Activated T-helper 17 cell treated with anti-CD3 and anti-CD28 coated beads, Interleukin-2, amount 50 U/mL, for 72 hours (primary cell): ENCODE measurements around the gene CHI3L2. TPM values are rescaled to one million over a fixed set of nuclear protein-coding genes. Genes with fewer than 3 reads are reported as not detected.
"Not testable (repeated sequence)": the region's sequence is repeated elsewhere in the genome, so short reads cannot be mapped to it uniquely, and the experiment has no call there.

Experiments used
- ATAC-seq: fragments of 150-1000 bp; cut with Tn5 transposase; replicated peaks from 2 replicates; pipeline ENCODE4 v1.10.0; 2021; ENCODE audit warnings: mild to moderate bottlenecking, moderate library complexity
- H3K27ac Mint-ChIP-seq: one replicate; pipeline ENCODE4 v1.8.0; 2022; ENCODE audit warnings: mixed read lengths
- H3K27me3 Mint-ChIP-seq: one replicate; pipeline ENCODE4 v1.8.0; 2022; ENCODE audit warnings: mixed read lengths
- H3K36me3 Mint-ChIP-seq: one replicate; pipeline ENCODE4 v1.8.0; 2022; ENCODE audit warnings: low read depth, mild to moderate bottlenecking, mixed read lengths
- H3K4me1 Mint-ChIP-seq: one replicate; pipeline ENCODE4 v1.8.0; 2022; ENCODE audit warnings: mixed read lengths
- H3K4me3 Mint-ChIP-seq: one replicate; pipeline ENCODE4 v1.8.0; 2022; ENCODE audit warnings: mild to moderate bottlenecking, mixed read lengths
- H3K9me3 Mint-ChIP-seq: one replicate; pipeline ENCODE4 v1.8.0; 2022; ENCODE audit warnings: mixed read lengths
- total RNA-seq, 2 donors: library from RNA; stranded (reverse); gene quantifications; one replicate each; pipeline ENCODE4 v1.2.3, GENCODE V29; 2022

Gene CHI3L2
- total RNA-seq, 2 donors from 2014 or later, result 2.7 to 3.8 TPM

- Mint-ChIP-seq H3K4me1 (peaks cover 48% of the 10 kb centered on the region), H3K36me3 (peaks cover 10% of the 10 kb centered on the region), H3K27ac (no peak overlapping the region), H3K4me3 (no peak overlapping the region), H3K27me3 (no peaks in the 10 kb centered on the region), H3K9me3 (peaks cover 4% of the 10 kb centered on the region)
- no peak for ATAC-seq
Measured at GRCh38 chr1:111211921-111212320, 15.6 kb upstream of the CHI3L2 start.

GRCh38 chr1:111212634-111213335 is 14.7 kb upstream of the CHI3L2 start:
- H3K4me3 Mint-ChIP-seq, result peak overlapping the region; percentile 78
- ATAC-seq, result no peak
- peaks cover 10% of the 10 kb centered on the region for H3K36me3 Mint-ChIP-seq
- no peaks in the 10 kb centered on the region for H3K27me3 Mint-ChIP-seq
- peak overlapping the region; percentile 86 for H3K27ac Mint-ChIP-seq
- peaks cover 57% of the 10 kb centered on the region for H3K4me1 Mint-ChIP-seq
- H3K9me3 Mint-ChIP-seq, result peaks cover 4% of the 10 kb centered on the region

- peaks cover 4% of the 10 kb centered on the region for H3K9me3 Mint-ChIP-seq
- H3K4me1 Mint-ChIP-seq, result peaks cover 60% of the 10 kb centered on the region
- H3K36me3 Mint-ChIP-seq, result peaks cover 10% of the 10 kb centered on the region
- no peak for ATAC-seq
- peak overlapping the region; percentile 78 for H3K4me3 Mint-ChIP-seq
- H3K27ac Mint-ChIP-seq, result peak overlapping the region; percentile 86
- no peaks in the 10 kb centered on the region for H3K27me3 Mint-ChIP-seq
Measured at GRCh38 chr1:111213412-111213811, 14.1 kb upstream of the CHI3L2 start.

DNA sequence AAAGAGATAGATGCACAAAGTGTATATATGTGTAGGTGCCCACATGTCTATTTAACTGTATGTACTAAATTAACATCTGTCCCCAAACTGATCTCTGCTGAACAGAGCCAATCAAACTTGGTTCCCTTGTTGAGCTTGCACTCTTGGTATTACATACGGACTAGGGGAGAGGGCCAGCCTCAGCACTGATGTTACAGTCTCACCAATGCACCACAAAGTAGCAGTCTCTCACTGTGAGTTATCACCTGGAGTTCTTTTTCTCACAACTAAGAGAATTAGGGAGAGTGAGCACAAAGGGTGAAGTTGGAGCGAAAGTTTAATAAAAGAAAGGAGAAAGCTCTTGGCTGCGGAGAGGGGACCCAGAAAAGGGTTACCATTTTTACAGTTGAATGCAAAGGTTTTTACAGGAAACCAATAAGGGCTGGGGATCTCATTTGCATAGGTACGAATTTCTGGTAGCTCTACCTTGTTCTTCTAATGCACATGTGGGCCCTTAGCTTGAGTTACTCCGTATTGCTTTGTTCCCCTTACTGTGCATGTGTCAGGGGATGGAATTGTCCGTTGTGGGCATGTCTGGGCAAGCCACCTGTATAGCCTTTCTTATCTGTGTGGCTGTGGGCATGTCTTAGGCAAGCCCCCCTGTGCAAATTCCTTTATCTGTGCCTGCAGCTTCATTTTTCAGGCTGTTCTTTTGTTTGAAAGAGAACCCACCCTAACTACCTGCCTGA is 13.3 kb upstream of the CHI3L2 start:
- H3K27me3 Mint-ChIP-seq, result no peaks in the 10 kb centered on the region
- H3K27ac Mint-ChIP-seq, result peak overlapping the region; percentile 86
- peak; percentile 12 for ATAC-seq
- H3K9me3 Mint-ChIP-seq, result peaks cover 4% of the 10 kb centered on the region
- peak overlapping the region; percentile 78 for H3K4me3 Mint-ChIP-seq
- H3K4me1 Mint-ChIP-seq, result peaks cover 64% of the 10 kb centered on the region
- peaks cover 10% of the 10 kb centered on the region for H3K36me3 Mint-ChIP-seq

DNA sequence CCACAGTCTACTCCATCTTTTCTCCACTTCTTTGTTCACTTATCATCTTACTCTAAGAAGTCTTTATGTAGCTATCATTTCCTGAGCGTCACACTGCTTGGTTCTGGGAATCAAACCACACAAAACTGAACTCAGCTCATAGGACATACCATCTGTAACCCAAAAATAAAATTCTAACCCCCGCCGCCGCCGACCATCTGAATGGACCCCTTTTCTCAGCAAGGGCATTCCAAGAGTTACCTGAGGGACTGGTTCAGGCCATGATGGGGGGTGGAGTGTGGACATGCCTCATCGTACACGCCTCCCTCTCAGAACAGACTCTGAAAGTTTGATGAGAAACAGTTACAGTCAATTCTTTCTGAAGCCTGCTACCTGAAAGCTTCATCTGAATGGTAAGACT is 12.6 kb upstream of the CHI3L2 start:
- H3K27ac Mint-ChIP-seq, result peak overlapping the region; percentile 86
- H3K27me3 Mint-ChIP-seq, result no peaks in the 10 kb centered on the region
- peaks cover 4% of the 10 kb centered on the region for H3K9me3 Mint-ChIP-seq
- peak; percentile 50 for ATAC-seq
- peaks cover 10% of the 10 kb centered on the region for H3K36me3 Mint-ChIP-seq
- H3K4me3 Mint-ChIP-seq, result peak overlapping the region; percentile 78
- peaks cover 71% of the 10 kb centered on the region for H3K4me1 Mint-ChIP-seq

DNA sequence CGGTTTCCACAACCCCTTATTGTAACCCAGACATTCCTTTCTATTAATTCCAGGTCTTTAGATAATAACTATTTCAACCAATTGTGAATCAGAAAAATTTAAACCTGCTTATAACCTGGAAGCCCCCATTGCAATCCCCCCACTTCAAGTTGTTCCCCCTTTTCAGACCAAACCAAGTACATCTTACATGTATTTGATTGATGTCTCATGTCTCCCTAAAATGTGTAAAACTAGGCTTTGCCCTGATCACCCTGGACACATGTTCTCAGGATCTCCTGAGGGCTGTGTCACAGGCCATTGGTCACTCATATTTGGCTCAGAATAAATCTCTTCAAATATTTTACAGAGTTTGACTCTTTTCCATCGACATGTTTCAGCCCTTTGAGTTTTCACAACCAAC is 12.2 kb upstream of the CHI3L2 start:
- H3K27me3 Mint-ChIP-seq, H3K36me3 Mint-ChIP-seq, ATAC-seq, H3K9me3 Mint-ChIP-seq: not testable (repeated sequence)
- Mint-ChIP-seq H3K4me3 (peak overlapping the region; percentile 78), H3K4me1 (peaks cover 75% of the 10 kb centered on the region), H3K27ac (peak overlapping the region; percentile 86)

GRCh38 chr1:111216751-111217150 is 10.8 kb upstream of the CHI3L2 start:
- H3K36me3 Mint-ChIP-seq, result peaks cover 12% of the 10 kb centered on the region
- no peak for ATAC-seq
- no peaks in the 10 kb centered on the region for H3K27me3 Mint-ChIP-seq
- H3K4me3 Mint-ChIP-seq, result peak overlapping the region; percentile 78
- H3K4me1 Mint-ChIP-seq, result peaks cover 88% of the 10 kb centered on the region
- H3K27ac Mint-ChIP-seq, result peak overlapping the region; percentile 86
- peaks cover 4% of the 10 kb centered on the region for H3K9me3 Mint-ChIP-seq

DNA sequence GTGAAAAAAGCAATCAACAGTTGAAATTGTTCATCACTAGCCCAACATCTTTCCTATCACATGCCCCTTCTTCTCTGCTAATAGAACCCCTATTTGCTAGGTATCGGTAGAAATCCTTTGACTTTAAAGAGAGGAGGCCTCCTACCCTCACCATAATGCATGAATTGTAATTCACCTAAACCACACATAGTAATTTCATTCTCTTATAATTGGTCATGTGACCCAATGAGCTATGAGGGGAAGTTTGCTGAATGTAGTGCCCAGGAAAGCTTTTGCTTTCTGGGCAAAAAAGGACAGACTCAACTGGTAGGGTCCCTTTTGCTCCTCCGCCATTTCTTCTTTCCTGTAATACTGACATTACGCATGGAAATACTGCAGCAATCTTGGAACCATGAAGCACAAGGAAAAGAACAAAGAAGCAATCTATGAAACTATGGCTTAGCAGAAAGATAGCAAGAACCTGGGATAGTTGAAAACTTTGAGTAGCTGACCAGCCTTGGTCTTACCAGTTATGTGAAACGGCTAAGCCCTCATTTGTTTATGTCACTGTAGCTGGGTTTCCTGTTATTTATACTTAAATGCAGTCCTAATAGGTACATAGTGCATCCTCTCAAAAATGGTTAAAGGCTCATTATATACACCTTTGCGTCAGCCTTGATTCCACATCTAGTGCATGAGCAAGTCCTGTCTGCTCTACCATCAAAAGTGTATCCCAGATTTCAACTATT is 10.2 kb upstream of the CHI3L2 start:
- peak overlapping the region; percentile 78 for H3K4me3 Mint-ChIP-seq
- H3K9me3 Mint-ChIP-seq, result peaks cover 4% of the 10 kb centered on the region
- peak overlapping the region; percentile 86 for H3K27ac Mint-ChIP-seq
- peaks cover 94% of the 10 kb centered on the region for H3K4me1 Mint-ChIP-seq
- peak; percentile 20 for ATAC-seq
- H3K27me3 Mint-ChIP-seq, result no peaks in the 10 kb centered on the region
- H3K36me3 Mint-ChIP-seq, result peaks cover 14% of the 10 kb centered on the region

DNA sequence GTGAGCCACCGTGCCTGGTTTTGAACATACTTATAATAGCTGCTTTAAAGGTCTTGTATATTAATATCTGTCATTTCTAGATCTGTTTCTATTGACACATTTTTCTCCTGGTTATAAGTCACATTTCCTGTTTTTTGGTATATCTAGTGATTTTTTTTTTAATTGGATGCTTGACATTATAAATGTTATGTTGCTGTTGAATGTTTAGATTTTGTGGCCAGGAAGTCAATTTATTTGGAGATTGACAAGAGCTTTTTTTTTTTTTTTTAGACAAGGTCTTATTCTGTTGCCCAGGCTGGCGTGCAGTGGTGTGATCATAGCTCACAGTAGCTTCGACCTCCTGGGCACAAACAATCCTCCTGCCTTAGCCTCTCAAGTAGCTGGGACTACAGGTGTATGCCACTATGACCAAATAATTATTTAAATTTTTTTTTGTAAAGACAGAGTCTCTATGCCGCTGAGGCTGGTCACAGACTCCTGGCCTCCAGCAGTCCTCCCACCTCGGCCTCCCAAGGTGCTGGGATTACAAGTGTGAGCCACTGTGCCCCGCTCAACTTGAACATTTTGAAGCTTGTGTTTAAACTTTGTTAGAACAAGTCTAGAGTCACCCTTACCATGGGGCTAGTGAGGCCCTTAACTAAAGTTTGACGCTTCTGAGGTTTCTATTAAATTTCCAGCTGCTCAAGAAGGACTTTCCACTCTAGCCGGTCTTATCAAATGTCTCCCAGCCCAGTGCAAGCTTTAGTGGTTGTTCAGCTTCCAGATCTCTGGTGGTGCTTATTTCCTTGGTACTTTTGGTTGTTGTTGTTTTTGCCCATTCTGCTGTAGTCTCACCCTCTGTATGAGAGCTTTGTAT is 8.6 kb upstream of the CHI3L2 start:
- H3K4me3 Mint-ChIP-seq, result peak overlapping the region; percentile 78
- H3K9me3 Mint-ChIP-seq, result no peaks in the 10 kb centered on the region
- no peak for ATAC-seq
- peak overlapping the region; percentile 86 for H3K27ac Mint-ChIP-seq
- no peaks in the 10 kb centered on the region for H3K27me3 Mint-ChIP-seq
- H3K36me3 Mint-ChIP-seq, result peaks cover 14% of the 10 kb centered on the region
- peaks cover 93% of the 10 kb centered on the region for H3K4me1 Mint-ChIP-seq

- Mint-ChIP-seq H3K4me1 (peaks cover 91% of the 10 kb centered on the region), H3K27ac (peak overlapping the region; percentile 86), H3K9me3 (no peaks in the 10 kb centered on the region), H3K36me3 (peaks cover 13% of the 10 kb centered on the region), H3K4me3 (peak overlapping the region; percentile 78), H3K27me3 (no peaks in the 10 kb centered on the region)
- peak; percentile 38 for ATAC-seq
Measured at GRCh38 chr1:111219557-111220286, 7.8 kb upstream of the CHI3L2 start.

GRCh38 chr1:111220302-111220890 is 7.1 kb upstream of the CHI3L2 start:
- Mint-ChIP-seq H3K27me3 (no peaks in the 10 kb centered on the region), H3K36me3 (peaks cover 10% of the 10 kb centered on the region), H3K9me3 (no peaks in the 10 kb centered on the region), H3K4me1 (peaks cover 89% of the 10 kb centered on the region), H3K27ac (peak overlapping the region; percentile 86), H3K4me3 (peak overlapping the region; percentile 78)
- ATAC-seq, result no peak

- peaks cover 5% of the 10 kb centered on the region for H3K36me3 Mint-ChIP-seq
- no peak for ATAC-seq
- H3K9me3 Mint-ChIP-seq, result no peaks in the 10 kb centered on the region
- peak overlapping the region; percentile 86 for H3K27ac Mint-ChIP-seq
- peaks cover 90% of the 10 kb centered on the region for H3K4me1 Mint-ChIP-seq
- no peaks in the 10 kb centered on the region for H3K27me3 Mint-ChIP-seq
- peak overlapping the region; percentile 78 for H3K4me3 Mint-ChIP-seq
Measured at GRCh38 chr1:111221276-111221632, 6.3 kb upstream of the CHI3L2 start.

- H3K27ac Mint-ChIP-seq, result peak overlapping the region; percentile 86
- ATAC-seq, result peak; percentile 71
- peaks cover 5% of the 10 kb centered on the region for H3K36me3 Mint-ChIP-seq
- H3K4me3 Mint-ChIP-seq, result peak overlapping the region; percentile 78
- H3K9me3 Mint-ChIP-seq, result no peaks in the 10 kb centered on the region
- peaks cover 90% of the 10 kb centered on the region for H3K4me1 Mint-ChIP-seq
- H3K27me3 Mint-ChIP-seq, result no peaks in the 10 kb centered on the region
Measured at GRCh38 chr1:111221633-111222291, 5.8 kb upstream of the CHI3L2 start.
